Naive thymus-derived CD4-positive, alpha-beta T cell (primary cell): ENCODE results near the gene ADGRL3. TPM values are rescaled to one million over a fixed set of nuclear protein-coding genes. Genes with fewer than 3 reads are reported as not detected.

ENCODE experiments used
- ATAC-seq: fragments of 150-1000 bp; cut with Tn5 transposase; 2 replicates; pipeline ENCODE4 v1.10.0; 2021; ENCODE audit warnings: mild to moderate bottlenecking, moderate library complexity
- CTCF ChIA-PET: fragments of 350-600 bp; sonication (Branson Sonifier 250); formaldehyde crosslinking; loops from one replicate; lab custom pipeline; 2021; ENCODE audit warnings: antibody characterized with exemption; lab: Charles Lee
- POLR2A ChIA-PET: fragments of 350-600 bp; sonication (Branson Sonifier 250); formaldehyde crosslinking; loops from one replicate; lab custom pipeline; 2021; ENCODE audit warnings: antibody characterized with exemption, inconsistent platforms; lab: Charles Lee
- DNase-seq, 9 donors: peaks; one replicate each; pipeline versions ENCODE4 v3.0.0 to v3.0.0-alpha.2; 2020 to 2022; ENCODE audit warnings: mixed read lengths in 1 of 9
- H3K27ac ChIP-seq: one replicate; pipeline ENCODE4 v1.7.0; 2013; ENCODE audit warnings: mild to moderate bottlenecking, low read depth, low read length, moderate library complexity
- H3K27me3 ChIP-seq, 2 donors: one replicate each; pipeline ENCODE4 v1.7.0; 2013; ENCODE audit warnings: low read length in 2 of 2, mild to moderate bottlenecking in 2 of 2, moderate library complexity in 2 of 2; ENCODE audit not compliant: control insufficient read depth in 2 of 2, insufficient read depth in 2 of 2
- H3K36me3 ChIP-seq, 3 experiments: 1 replicate in 2 of 3; 2 replicates in 1 of 3; pipeline ENCODE4 v1.7.0; 2013; ENCODE audit warnings: low read length in 3 of 3, mild to moderate bottlenecking in 3 of 3, moderate library complexity in 1 of 3; ENCODE audit not compliant: insufficient read depth in 3 of 3, control insufficient read depth in 2 of 3
- H3K4me1 ChIP-seq, 2 donors: one replicate each; pipeline ENCODE4 v1.7.0; 2013; ENCODE audit warnings: low read length in 2 of 2, mild to moderate bottlenecking in 2 of 2, moderate library complexity in 1 of 2; ENCODE audit not compliant: control insufficient read depth in 2 of 2, insufficient read depth in 2 of 2
- H3K4me3 ChIP-seq: 2 replicates; pipeline ENCODE4 v1.7.0; 2013; ENCODE audit warnings: mild to moderate bottlenecking, low read length
- H3K9me3 ChIP-seq, 3 experiments: 1 replicate in 2 of 3; 2 replicates in 1 of 3; pipeline ENCODE4 v1.7.0; 2013; ENCODE audit warnings: low read length in 3 of 3; ENCODE audit not compliant: control insufficient read depth in 2 of 3
- H3K27ac Mint-ChIP-seq, 9 donors: one replicate each; pipeline ENCODE4 v1.8.0; 2020 to 2022; ENCODE audit warnings: mixed read lengths in 9 of 9, mild to moderate bottlenecking in 8 of 9, moderate library complexity in 5 of 9, inconsistent platforms in 2 of 9
- H3K27me3 Mint-ChIP-seq, 5 donors: one replicate each; pipeline ENCODE4 v1.8.0; 2021 to 2022; ENCODE audit warnings: mixed read lengths in 5 of 5, mild to moderate bottlenecking in 1 of 5
- H3K36me3 Mint-ChIP-seq, 5 donors: one replicate each; pipeline ENCODE4 v1.8.0; 2020 to 2022; ENCODE audit warnings: mixed read lengths in 5 of 5, mild to moderate bottlenecking in 3 of 5, inconsistent platforms in 1 of 5
- H3K4me1 Mint-ChIP-seq, 7 donors: one replicate each; pipeline ENCODE4 v1.8.0; 2020 to 2022; ENCODE audit warnings: mixed read lengths in 7 of 7, mild to moderate bottlenecking in 3 of 7, inconsistent platforms in 1 of 7
- H3K4me3 Mint-ChIP-seq, 10 donors: one replicate each; pipeline ENCODE4 v1.8.0; 2020 to 2022; ENCODE audit warnings: mild to moderate bottlenecking in 10 of 10, mixed read lengths in 10 of 10, moderate library complexity in 6 of 10, inconsistent platforms in 2 of 10
- H3K9me3 Mint-ChIP-seq, 11 donors: one replicate each; pipeline ENCODE4 v1.8.0; 2020 to 2022; ENCODE audit warnings: mixed read lengths in 11 of 11, mild to moderate bottlenecking in 4 of 11, inconsistent platforms in 1 of 11, moderate library complexity in 1 of 11
- intact Hi-C, 2 donors: fragments of 100-400 bp; cut with micrococcal nuclease; formaldehyde crosslinking; loops; one replicate each; pipeline ENCODE4 v1.15.1; 2023
- polyA plus RNA-seq, 2 donors: library from polyadenylated mRNA; unstranded; fragments of 300-500 nt; fragmentation: Illumina TruSeq; gene quantifications; one replicate each; pipeline ENCODE4 v1.2.3, GENCODE V29; 2021
- total RNA-seq, 6 experiments: library from RNA in 5 of 6; stranded (reverse) in 5 of 6; gene quantifications; 1 replicate in 5 of 6; 2 replicates in 1 of 6; pipeline ENCODE4 v1.2.3 and lab custom pipeline; 2021 to 2026

The ADGRL3 gene
- total and polyA plus RNA-seq, 7 experiments from 2014 or later = not detected

DNA sequence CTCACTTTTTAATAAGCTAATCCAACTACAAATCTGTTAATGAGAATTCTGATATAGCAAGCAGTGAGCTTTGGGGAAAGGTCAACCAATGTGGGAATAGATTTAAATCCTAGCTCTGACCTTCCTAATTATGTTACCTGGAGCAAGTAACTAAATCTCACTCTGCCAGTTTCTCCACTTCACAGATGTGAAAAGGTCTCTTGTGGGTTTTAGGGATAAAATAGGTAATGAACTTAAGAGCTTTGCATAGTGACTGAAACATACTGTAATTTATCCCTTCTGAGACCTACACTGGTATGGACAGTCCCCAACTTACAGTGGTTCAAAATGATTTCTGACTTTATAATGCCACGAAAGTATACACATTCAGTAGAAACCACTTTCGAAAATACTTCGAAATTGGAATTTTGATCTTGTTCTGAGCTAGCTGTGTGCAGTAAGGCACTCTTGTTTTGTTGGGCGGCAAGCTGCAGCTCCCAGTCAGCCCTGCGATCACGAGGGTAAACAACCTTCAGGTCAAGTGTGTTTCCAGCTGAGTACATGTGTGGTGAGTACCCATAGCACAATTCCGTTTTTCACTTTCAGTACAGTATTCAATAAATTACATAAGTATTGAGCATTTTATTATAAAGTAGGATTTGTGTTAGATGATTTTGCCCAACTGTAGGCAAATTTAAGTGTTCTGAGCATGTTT, 93.7 kb downstream of the ADGRL3 start:
- DNase-seq (no peak), ATAC-seq (no peak)
- peaks cover 0 to 4% (median 0%) of the 10 kb centered on the region in 11 donors for H3K9me3 Mint-ChIP-seq
- Histone ChIP-seq H3K36me3 (no peaks in the 10 kb centered on the region), H3K4me1 (no peaks in the 10 kb centered on the region), H3K9me3 (no peaks in the 10 kb centered on the region), H3K27me3 (no peaks in the 10 kb centered on the region), H3K27ac (no peak overlapping the region), H3K4me3 (no peak overlapping the region)
- intact Hi-C loops = loop anchor here in 1 of 2 donors (10.0 kb wide), 1 partner anchor 61 kb away; no protein-coding TSS in a partner anchor
- no peaks in the 10 kb centered on the region for H3K36me3 Mint-ChIP-seq
- CTCF ChIA-PET = no interaction called here
- POLR2A ChIA-PET = no interaction called here
- no peak overlapping the region for H3K4me3 Mint-ChIP-seq
- H3K27me3 Mint-ChIP-seq = no peaks in the 10 kb centered on the region
- H3K27ac Mint-ChIP-seq = no peak overlapping the region
- no peaks in the 10 kb centered on the region for H3K4me1 Mint-ChIP-seq

DNA sequence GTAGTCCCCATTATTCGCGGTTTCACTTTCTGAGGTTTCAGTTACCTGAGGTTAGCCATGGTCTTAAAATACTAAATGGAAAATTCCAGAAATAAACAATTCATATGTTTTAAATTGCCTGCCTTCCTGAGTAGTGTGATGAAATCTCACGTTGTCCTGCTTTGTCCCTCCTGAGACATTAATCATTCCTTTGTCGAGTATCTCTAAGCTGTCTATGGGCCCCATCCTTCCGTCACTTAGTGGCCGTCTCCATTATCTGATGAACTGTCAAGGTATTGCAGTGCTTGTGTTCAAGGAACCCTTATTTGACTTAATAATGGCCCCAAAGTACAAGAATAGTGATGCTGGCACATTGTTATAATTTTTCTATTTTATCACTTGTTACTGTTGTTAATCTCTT, 94.8 kb downstream of the ADGRL3 start:
- H3K4me1 Mint-ChIP-seq = no peaks in the 10 kb centered on the region

DNA sequence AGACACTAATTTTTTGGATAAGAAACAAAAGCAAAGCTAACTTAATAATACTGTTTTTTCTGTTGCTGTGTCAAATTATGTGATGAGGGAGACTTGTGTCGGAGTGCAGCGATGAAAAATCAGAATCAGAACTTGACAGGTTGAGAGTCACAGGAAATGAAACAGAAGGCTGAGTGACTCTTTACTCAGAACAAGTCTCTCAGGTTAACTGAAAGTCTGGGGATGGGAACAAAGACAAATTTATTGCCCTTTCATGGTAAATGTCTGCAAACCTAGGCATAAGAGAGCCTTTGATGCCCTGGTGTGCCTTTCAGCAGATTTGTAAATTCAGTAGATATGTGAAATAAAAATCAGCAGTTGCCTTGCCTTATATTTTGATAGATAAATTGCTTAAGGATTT, 96.0 kb downstream of the ADGRL3 start:
- POLR2A ChIA-PET = no interaction called here
- no peaks in the 10 kb centered on the region for H3K4me1 Mint-ChIP-seq

More for the DNA sequence above, 94.8 kb downstream of the ADGRL3 start:
- ChIA-PET CTCF (no interaction called here), POLR2A (no interaction called here)
- Histone ChIP-seq H3K27me3 (no peaks in the 10 kb centered on the region), H3K4me3 (no peak overlapping the region), H3K4me1 (no peaks in the 10 kb centered on the region), H3K9me3 (no peaks in the 10 kb centered on the region), H3K27ac (no peak overlapping the region), H3K36me3 (no peaks in the 10 kb centered on the region)
- ATAC-seq (no peak), DNase-seq (no peak)
- H3K36me3 Mint-ChIP-seq = no peaks in the 10 kb centered on the region
- intact Hi-C loops = loop anchor here in 1 of 2 donors (10.0 kb wide), 1 partner anchor 60 kb away; no protein-coding TSS in a partner anchor
- no peak overlapping the region for H3K4me3 Mint-ChIP-seq
- no peaks in the 10 kb centered on the region for H3K27me3 Mint-ChIP-seq
- no peak overlapping the region for H3K27ac Mint-ChIP-seq
- peaks cover 0 to 4% (median 0%) of the 10 kb centered on the region in 11 donors for H3K9me3 Mint-ChIP-seq

DNA sequence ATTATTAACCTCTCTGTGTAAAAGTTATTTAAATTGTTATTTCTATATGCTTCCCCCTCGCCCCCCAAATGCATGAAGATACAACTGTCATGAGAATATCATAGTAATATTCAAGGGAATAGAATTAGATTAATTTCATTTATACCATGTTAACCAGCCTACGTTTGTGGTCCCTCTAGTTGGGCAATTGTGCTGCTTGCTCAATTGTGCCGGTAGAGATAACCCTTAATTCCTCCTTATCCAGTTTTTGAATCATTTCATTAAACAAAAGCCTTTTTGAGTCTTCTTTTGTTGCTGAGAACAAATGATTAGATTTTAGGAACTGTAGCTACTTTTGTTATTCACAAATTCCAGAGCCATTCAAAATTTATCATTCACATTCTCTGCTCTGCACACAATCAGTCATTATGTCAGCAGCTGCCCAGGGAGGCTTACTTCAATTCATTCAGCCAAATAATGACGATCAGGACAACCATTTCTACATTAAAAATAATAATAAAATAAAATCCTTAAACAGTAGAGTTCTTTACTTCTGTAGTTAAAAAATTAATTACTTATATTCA, 98.1 kb downstream of the ADGRL3 start:
- no peak overlapping the region for H3K27ac Mint-ChIP-seq
- Histone ChIP-seq H3K36me3 (no peaks in the 10 kb centered on the region), H3K4me3 (no peak overlapping the region), H3K4me1 (no peaks in the 10 kb centered on the region), H3K9me3 (no peaks in the 10 kb centered on the region), H3K27ac (no peak overlapping the region), H3K27me3 (no peaks in the 10 kb centered on the region)
- ATAC-seq = no peak
- DNase-seq = no peak
- intact Hi-C loops = loop anchor here in 1 of 2 donors (10.0 kb wide), 1 partner anchor 57 kb away; no protein-coding TSS in a partner anchor
- ChIA-PET POLR2A (no interaction called here), CTCF (interaction anchor here (0.7 kb wide), 1 partner anchor 1694 kb away, joined by 3 read pairs; no protein-coding TSS in a partner anchor)
- H3K36me3 Mint-ChIP-seq = no peaks in the 10 kb centered on the region
- H3K27me3 Mint-ChIP-seq = no peaks in the 10 kb centered on the region
- no peak overlapping the region for H3K4me3 Mint-ChIP-seq
- H3K9me3 Mint-ChIP-seq = peaks cover 0 to 4% (median 0%) of the 10 kb centered on the region in 11 donors
- no peaks in the 10 kb centered on the region for H3K4me1 Mint-ChIP-seq

More for the DNA sequence above, 96.0 kb downstream of the ADGRL3 start:
- H3K27me3 ChIP-seq = no peaks in the 10 kb centered on the region
- no peak for DNase-seq
- no peak for ATAC-seq
- no peak overlapping the region for H3K27ac ChIP-seq
- no peaks in the 10 kb centered on the region for H3K36me3 ChIP-seq
- no peaks in the 10 kb centered on the region for H3K36me3 Mint-ChIP-seq
- intact Hi-C loops = loop anchor here in 1 of 2 donors (10.0 kb wide), 1 partner anchor 59 kb away; no protein-coding TSS in a partner anchor
- H3K27ac Mint-ChIP-seq = no peak overlapping the region
- no peak overlapping the region for H3K4me3 ChIP-seq
- CTCF ChIA-PET = no interaction called here
- H3K9me3 ChIP-seq = no peaks in the 10 kb centered on the region
- H3K27me3 Mint-ChIP-seq = no peaks in the 10 kb centered on the region
- no peaks in the 10 kb centered on the region for H3K4me1 ChIP-seq
- H3K4me3 Mint-ChIP-seq = no peak overlapping the region
- peaks cover 0 to 3% (median 0%) of the 10 kb centered on the region in 11 donors for H3K9me3 Mint-ChIP-seq

DNA sequence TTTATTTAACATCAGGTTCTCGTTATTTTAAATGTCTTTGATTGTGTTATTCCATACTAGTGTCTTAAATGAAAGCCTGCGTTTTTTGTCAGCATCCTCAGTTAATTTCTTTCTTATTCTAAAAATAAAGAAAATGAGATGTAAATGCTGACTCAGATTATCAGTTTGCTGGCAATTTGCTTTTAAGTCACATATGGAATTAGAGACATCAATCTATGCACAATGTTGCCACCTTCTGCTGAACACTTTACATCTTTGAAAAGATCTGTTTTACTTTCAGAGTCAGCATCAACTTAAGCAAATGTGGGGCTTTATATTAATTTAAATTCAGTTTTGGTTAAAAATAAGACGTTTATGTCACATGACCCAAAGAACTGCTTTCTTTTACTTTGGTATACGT, 99.2 kb downstream of the ADGRL3 start:
- intact Hi-C loops = loop anchor here in 1 of 2 donors (10.0 kb wide), 1 partner anchor 55 kb away; no protein-coding TSS in a partner anchor
- Mint-ChIP-seq H3K27ac (no peak overlapping the region), H3K36me3 (no peaks in the 10 kb centered on the region), H3K9me3 (peaks cover 0 to 4% (median 0%) of the 10 kb centered on the region in 11 donors), H3K27me3 (no peaks in the 10 kb centered on the region), H3K4me1 (no peaks in the 10 kb centered on the region), H3K4me3 (no peak overlapping the region)
- no peaks in the 10 kb centered on the region for H3K9me3 ChIP-seq
- H3K36me3 ChIP-seq = no peaks in the 10 kb centered on the region
- CTCF ChIA-PET = no interaction called here
- no peaks in the 10 kb centered on the region for H3K4me1 ChIP-seq
- no peak overlapping the region for H3K27ac ChIP-seq
- H3K4me3 ChIP-seq = no peak overlapping the region
- POLR2A ChIA-PET = no interaction called here
- no peaks in the 10 kb centered on the region for H3K27me3 ChIP-seq
- DNase-seq = no peak
- ATAC-seq = no peak

DNA sequence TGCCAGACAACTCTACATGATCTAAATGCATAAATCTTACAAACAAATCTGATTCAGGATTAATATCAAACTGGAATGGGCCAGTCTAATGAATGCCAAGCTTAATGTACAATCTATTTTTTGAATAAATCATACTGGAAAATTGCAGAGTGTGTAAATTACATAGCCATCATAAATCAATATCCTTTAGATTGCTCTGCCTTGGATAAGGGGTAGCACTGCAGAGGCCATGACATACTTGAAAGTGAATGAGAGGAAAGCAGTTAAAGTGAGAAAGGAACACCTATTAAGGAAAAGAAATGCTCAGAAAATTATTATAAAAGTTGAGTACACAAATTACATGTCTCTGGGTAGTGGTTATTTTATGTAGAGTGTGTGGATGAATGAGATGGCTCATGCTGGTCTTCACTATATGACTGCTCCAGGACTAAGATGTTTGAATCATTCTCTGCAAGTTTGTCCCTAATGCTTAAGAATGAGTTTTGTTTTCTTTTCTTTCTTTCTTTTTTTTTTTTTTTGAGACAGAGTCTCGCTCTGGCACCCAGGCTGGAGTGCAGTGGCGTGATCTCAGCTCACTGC, 100.2 kb downstream of the ADGRL3 start:
- H3K9me3 ChIP-seq = no peaks in the 10 kb centered on the region
- H3K4me3 ChIP-seq = no peak overlapping the region
- DNase-seq (no peak), ATAC-seq (no peak)
- H3K27ac ChIP-seq = no peak overlapping the region
- Mint-ChIP-seq H3K36me3 (no peaks in the 10 kb centered on the region), H3K4me1 (no peaks in the 10 kb centered on the region), H3K9me3 (peaks cover 0 to 8% (median 0%) of the 10 kb centered on the region in 11 donors), H3K27me3 (no peaks in the 10 kb centered on the region), H3K27ac (no peak overlapping the region), H3K4me3 (no peak overlapping the region)
- no peaks in the 10 kb centered on the region for H3K27me3 ChIP-seq
- POLR2A ChIA-PET = no interaction called here
- H3K4me1 ChIP-seq = no peaks in the 10 kb centered on the region
- CTCF ChIA-PET = no interaction called here
- intact Hi-C loops = no loop called here
- H3K36me3 ChIP-seq = no peaks in the 10 kb centered on the region
